ENCODE data around the gene OAF. TPM values are rescaled to one million over a fixed set of nuclear protein-coding genes. Genes with fewer than 3 reads are reported as not detected.

The OAF gene
- total RNA-seq, 1 experiment from 2014 or later, result 11.3 TPM

GRCh38 chr11:120197977-120198376, 12.9 kb upstream of the OAF start:
- H3K4me1 Mint-ChIP-seq (ENCODE audit: low read depth, unreplicated experiment), result no peaks in the 10 kb centered on the region
- no peaks in the 10 kb centered on the region for H3K36me3 Mint-ChIP-seq (ENCODE audit: insufficient read depth, unreplicated experiment)
- H3K4me3 Mint-ChIP-seq (ENCODE audit: low read depth, unreplicated experiment), result no peak overlapping the region
- CTCF ChIA-PET, result interaction anchor here (0.7 kb wide), 1 partner anchor 143 kb away, joined by 4 read pairs; no protein-coding TSS in a partner anchor
- no peaks in the 10 kb centered on the region for H3K9me3 Mint-ChIP-seq (ENCODE audit: low read depth, unreplicated experiment)
- intact Hi-C loops (cut with micrococcal nuclease; ENCODE audit: unreplicated experiment), result no loop called here
- no peak for DNase-seq
- TF ChIP-seq CTCF (IDR thresholded peaks at IDR 0.05; ENCODE audit: unreplicated experiment), result no peak
- H3K27me3 Mint-ChIP-seq (ENCODE audit: unreplicated experiment), result peaks cover 64% of the 10 kb centered on the region
- H3K27ac Mint-ChIP-seq (ENCODE audit: unreplicated experiment), result no peak overlapping the region
- BruUV-seq (replicated peaks), result no TSS peak

- Mint-ChIP-seq H3K27ac (ENCODE audit: unreplicated experiment) (no peak overlapping the region), H3K36me3 (ENCODE audit: insufficient read depth, unreplicated experiment) (no peaks in the 10 kb centered on the region), H3K4me1 (ENCODE audit: low read depth, unreplicated experiment) (no peaks in the 10 kb centered on the region), H3K27me3 (ENCODE audit: unreplicated experiment) (peaks cover 64% of the 10 kb centered on the region), H3K4me3 (ENCODE audit: low read depth, unreplicated experiment) (no peak overlapping the region), H3K9me3 (ENCODE audit: low read depth, unreplicated experiment) (no peaks in the 10 kb centered on the region)
- BruUV-seq (replicated peaks), result no TSS peak
- CTCF ChIA-PET, result no interaction called here
- intact Hi-C loops (cut with micrococcal nuclease; ENCODE audit: unreplicated experiment), result no loop called here
- no peak for TF ChIP-seq CTCF (IDR thresholded peaks at IDR 0.05; ENCODE audit: unreplicated experiment)
- no peak for DNase-seq
These were observed 12.4 kb upstream of the OAF start for GRCh38 chr11:120198403-120198786.

- no peak for TF ChIP-seq CTCF (IDR thresholded peaks at IDR 0.05; ENCODE audit: unreplicated experiment)
- intact Hi-C loops (cut with micrococcal nuclease; ENCODE audit: unreplicated experiment), result no loop called here
- Mint-ChIP-seq H3K9me3 (ENCODE audit: low read depth, unreplicated experiment) (no peaks in the 10 kb centered on the region), H3K27ac (ENCODE audit: unreplicated experiment) (no peak overlapping the region), H3K4me3 (ENCODE audit: low read depth, unreplicated experiment) (no peak overlapping the region), H3K27me3 (ENCODE audit: unreplicated experiment) (peaks cover 62% of the 10 kb centered on the region), H3K4me1 (ENCODE audit: low read depth, unreplicated experiment) (no peaks in the 10 kb centered on the region), H3K36me3 (ENCODE audit: insufficient read depth, unreplicated experiment) (no peaks in the 10 kb centered on the region)
- DNase-seq, result no peak
- BruUV-seq (replicated peaks), result no TSS peak
- CTCF ChIA-PET, result no interaction called here
These were observed 11.9 kb upstream of the OAF start for GRCh38 chr11:120198787-120199469.

GRCh38 chr11:120199613-120200012, 11.2 kb upstream of the OAF start:
- CTCF ChIA-PET, result no interaction called here
- Mint-ChIP-seq H3K9me3 (ENCODE audit: low read depth, unreplicated experiment) (no peaks in the 10 kb centered on the region), H3K27me3 (ENCODE audit: unreplicated experiment) (peaks cover 55% of the 10 kb centered on the region), H3K27ac (ENCODE audit: unreplicated experiment) (no peak overlapping the region), H3K4me1 (ENCODE audit: low read depth, unreplicated experiment) (no peaks in the 10 kb centered on the region), H3K36me3 (ENCODE audit: insufficient read depth, unreplicated experiment) (no peaks in the 10 kb centered on the region), H3K4me3 (ENCODE audit: low read depth, unreplicated experiment) (no peak overlapping the region)
- no peak for TF ChIP-seq CTCF (IDR thresholded peaks at IDR 0.05; ENCODE audit: unreplicated experiment)
- no TSS peak for BruUV-seq (replicated peaks)
- intact Hi-C loops (cut with micrococcal nuclease; ENCODE audit: unreplicated experiment), result no loop called here
- DNase-seq, result no peak
